ENCODE data around the gene NID2.
A peak's percentile ranks its signal among the peaks of the same experiment; 100 is the strongest.

The NID2 gene

DNA sequence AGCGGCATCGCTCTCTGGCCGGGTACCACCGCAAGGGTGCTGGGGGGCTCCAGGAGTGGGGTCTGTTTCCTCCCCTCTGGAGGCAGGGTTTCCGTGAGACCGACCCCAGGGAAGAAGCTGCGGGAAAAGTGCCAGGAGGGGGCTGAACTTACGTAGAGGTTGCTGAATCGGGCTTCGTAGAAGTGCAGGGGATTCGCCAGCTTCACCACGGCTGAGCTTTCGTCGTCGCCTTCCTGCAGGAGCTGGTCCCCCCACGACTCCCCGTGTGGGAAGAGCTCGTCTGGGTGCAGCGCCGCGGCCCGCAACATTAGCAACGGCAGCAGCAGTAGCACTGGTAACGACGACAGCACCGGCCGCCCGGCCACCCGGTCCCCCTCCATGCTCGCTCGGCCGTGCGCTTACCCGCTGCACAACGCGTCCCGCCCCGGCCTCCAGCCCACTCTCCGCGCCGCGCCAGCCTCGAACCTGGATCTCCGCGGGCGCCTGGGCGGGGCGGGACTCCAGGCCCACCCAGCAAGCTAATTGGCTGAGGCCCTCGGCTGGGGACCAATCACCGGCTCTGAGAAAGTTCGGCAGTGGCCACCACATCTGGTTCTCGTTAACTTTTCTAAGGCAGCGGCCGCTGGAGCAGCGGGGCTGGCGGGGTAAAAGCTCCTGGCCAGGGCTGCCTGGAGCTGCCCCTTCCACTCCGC lies at the start of gene NID2:
Gene NID2 (minus strand): TSS at position 445 of the 692 bp plus-strand sequence. CDS start 65 bp downstream, at position 380.
- peak; percentile 91 for DNase-seq (ENCODE audit: low spot score)
- Histone ChIP-seq H3K27ac (peak within 1 kb of the TSS; percentile 75 to 93), H3K4me3 (peak within 1 kb of the TSS; percentile 93)
- no peak for TF ChIP-seq CTCF (IDR thresholded peaks at IDR 0.05)

GRCh38 chr14:52117111-52117832 lies 48.4 kb upstream of the NID2 start:
- Histone ChIP-seq H3K4me3 (no peak overlapping the region), H3K27ac (no peak overlapping the region)
- DNase-seq (ENCODE audit: low spot score): no peak
- no peak for TF ChIP-seq CTCF (IDR thresholded peaks at IDR 0.05)

GRCh38 chr14:52115286-52115685 lies 46.4 kb upstream of the NID2 start:
- DNase-seq (ENCODE audit: low spot score): no peak
- H3K4me3 ChIP-seq: no peak overlapping the region
- H3K27ac ChIP-seq: no peak overlapping the region
- no peak for TF ChIP-seq CTCF (IDR thresholded peaks at IDR 0.05)

GRCh38 chr14:52112336-52113018 lies 43.6 kb upstream of the NID2 start:
- no peak overlapping the region for H3K4me3 ChIP-seq
- TF ChIP-seq CTCF (IDR thresholded peaks at IDR 0.05): no peak
- no peak overlapping the region for H3K27ac ChIP-seq
- DNase-seq (ENCODE audit: low spot score): no peak

DNA sequence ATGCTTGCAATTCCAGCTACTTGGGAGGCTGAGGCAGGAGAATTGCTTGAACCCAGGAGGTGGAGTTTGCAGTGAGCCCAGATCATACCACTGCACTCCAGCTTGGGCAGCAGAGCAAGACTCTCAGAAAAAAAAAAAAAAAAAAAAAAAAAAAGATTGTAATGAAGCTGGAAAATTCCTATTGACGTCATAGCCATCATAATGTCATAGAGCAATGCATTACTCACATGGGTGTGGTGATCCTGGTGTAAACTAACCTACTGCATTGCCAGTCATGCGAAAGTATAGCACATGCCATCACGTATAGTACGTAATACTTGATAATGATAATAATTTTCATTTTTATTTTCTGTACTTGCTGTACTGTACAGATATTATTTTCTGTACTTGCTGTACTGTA lies 42.7 kb upstream of the NID2 start:
- no peak overlapping the region for H3K4me3 ChIP-seq
- no peak overlapping the region for H3K27ac ChIP-seq
- no peak for DNase-seq (ENCODE audit: low spot score)
- no peak for TF ChIP-seq CTCF (IDR thresholded peaks at IDR 0.05)

GRCh38 chr14:52110441-52111086 lies 41.7 kb upstream of the NID2 start:
- no peak overlapping the region for H3K27ac ChIP-seq
- DNase-seq (ENCODE audit: low spot score): no peak
- H3K4me3 ChIP-seq: no peak overlapping the region
- TF ChIP-seq CTCF (IDR thresholded peaks at IDR 0.05): no peak

All from coronary artery (tissue), 2 donors.